ENCODE data around the gene PRKAR1B.
A peak's percentile ranks its signal among the peaks of the same experiment; 100 is the strongest.

The PRKAR1B gene

GRCh38 chr7:727104-727805 is at the start of gene PRKAR1B:
TSS of gene PRKAR1B (minus strand) at chr7:727281. CDS start at chr7:711505, 15,776 bp downstream.
- DNase-seq (ENCODE audit: low read depth in 1 of 2, low spot score in 1 of 2), result peak in 1 of 2 donors; percentile 18

GRCh38 chr7:776381-776780 is 49.3 kb upstream of the PRKAR1B start:
- no peak for DNase-seq (ENCODE audit: low read depth in 1 of 2, low spot score in 1 of 2)

DNA sequence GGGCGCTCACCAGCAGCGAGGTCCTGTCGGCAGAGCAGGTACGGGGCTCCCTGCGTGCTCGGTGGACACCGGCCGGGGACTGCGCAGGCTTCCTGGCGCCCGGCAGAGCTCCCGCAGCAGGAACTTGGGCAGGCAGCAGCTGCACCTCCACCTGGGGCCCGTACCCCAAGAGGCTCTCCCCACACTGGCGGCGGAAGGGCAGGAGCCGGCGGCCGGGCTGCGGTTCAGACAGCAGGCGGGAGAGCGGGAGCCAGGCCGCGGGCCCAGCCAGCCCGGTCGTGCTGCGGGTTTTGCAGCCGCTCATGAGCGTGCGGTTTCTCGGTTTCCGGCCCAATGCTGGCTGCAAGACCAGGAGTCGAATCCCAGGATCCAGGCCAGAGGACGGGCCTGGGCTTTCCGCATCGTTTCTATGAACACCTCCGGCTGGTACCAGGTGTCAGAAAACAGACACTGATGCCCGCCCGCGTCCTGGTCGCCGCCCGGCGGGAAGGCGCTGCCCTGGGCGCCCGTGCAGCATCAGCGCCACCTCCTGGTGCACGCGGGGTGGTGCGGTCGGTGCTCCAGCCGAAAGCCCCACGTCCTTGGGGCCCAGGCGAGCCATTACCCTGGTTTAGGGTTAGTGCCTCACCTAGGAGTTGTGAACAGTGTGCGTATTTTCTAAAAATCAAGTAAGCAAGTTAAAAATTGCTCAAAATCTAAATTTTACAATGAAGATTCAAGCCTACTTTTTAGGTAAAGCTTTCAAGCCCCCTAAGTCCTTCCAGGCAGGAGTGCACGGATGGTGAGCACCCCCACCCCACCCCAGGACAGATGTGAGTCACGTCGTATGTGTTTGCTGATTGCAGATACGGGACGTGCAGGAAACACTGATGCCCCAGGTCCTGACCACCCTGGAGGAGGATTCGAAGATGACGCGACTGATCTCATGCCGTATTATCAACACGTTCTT is 47.4 kb upstream of the PRKAR1B start:
- peak; percentile 35 to 51 for DNase-seq (ENCODE audit: low read depth in 1 of 2, low spot score in 1 of 2)

DNA sequence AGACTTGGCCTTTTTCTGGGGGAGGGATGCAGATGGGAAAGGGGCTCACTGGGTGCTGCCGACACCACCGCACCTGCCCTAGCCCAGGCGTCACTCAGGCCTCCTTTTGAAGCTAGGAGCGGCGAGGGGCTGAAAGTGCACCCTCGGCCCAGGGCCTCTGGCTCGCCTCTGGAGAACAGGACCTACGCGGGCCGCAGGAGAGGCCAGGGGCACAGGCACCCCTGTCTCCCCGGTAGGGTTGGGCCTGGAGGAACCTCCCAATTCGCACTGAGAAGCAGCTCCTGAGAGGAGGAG is 46.5 kb upstream of the PRKAR1B start:
- DNase-seq (ENCODE audit: low read depth in 1 of 2, low spot score in 1 of 2), result no peak

DNA sequence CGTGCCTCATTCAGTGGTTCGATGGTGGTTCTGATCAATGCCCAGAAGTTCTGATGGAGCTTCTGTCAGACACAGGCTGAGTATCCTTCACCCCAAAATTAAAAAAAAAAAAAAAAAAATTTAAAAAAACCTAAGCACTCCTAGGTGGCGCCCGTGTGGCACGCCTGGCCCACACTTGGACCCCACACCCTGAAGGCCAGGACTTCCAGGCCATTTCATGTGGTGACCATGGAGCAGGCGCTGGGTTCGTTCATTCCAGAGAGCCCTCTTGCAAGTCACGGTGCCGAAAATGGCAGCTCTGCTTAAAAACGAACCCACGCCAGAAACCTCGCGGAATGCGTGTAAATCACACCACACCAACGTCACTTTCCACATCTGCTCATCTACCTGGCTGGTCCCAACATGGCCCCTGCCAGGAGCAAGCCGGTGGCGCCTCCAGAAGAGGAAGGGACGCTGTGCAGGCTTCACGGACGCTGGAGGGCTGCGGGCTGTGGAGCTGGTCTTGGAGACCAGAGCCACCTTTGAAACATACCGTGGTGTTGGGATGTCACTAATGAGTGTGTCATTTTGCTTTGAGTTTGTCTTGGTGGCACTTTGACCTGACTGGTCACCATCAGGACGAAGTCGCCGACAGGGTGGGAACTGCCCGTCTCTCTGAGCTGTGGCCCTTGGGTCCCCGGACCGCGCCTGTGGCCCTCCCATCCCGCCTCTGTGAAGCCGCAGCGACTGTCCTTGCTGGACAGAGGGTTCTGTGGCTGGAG is 46.0 kb upstream of the PRKAR1B start:
- DNase-seq (ENCODE audit: low read depth in 1 of 2, low spot score in 1 of 2), result no peak

- no peak for DNase-seq (ENCODE audit: low read depth in 1 of 2, low spot score in 1 of 2)
Observed at GRCh38 chr7:772392-772791, 45.3 kb upstream of the PRKAR1B start.

GRCh38 chr7:772005-772294 is 44.9 kb upstream of the PRKAR1B start:
- no peak for DNase-seq (ENCODE audit: low read depth in 1 of 2, low spot score in 1 of 2)

GRCh38 chr7:771234-772004 is 44.3 kb upstream of the PRKAR1B start:
- DNase-seq (ENCODE audit: low read depth in 1 of 2, low spot score in 1 of 2), result no peak

- no peak for DNase-seq (ENCODE audit: low read depth in 1 of 2, low spot score in 1 of 2)
Observed at GRCh38 chr7:770741-771166, 43.7 kb upstream of the PRKAR1B start.

GRCh38 chr7:770336-770735 is 43.3 kb upstream of the PRKAR1B start:
- no peak for DNase-seq (ENCODE audit: low read depth in 1 of 2, low spot score in 1 of 2)

DNA sequence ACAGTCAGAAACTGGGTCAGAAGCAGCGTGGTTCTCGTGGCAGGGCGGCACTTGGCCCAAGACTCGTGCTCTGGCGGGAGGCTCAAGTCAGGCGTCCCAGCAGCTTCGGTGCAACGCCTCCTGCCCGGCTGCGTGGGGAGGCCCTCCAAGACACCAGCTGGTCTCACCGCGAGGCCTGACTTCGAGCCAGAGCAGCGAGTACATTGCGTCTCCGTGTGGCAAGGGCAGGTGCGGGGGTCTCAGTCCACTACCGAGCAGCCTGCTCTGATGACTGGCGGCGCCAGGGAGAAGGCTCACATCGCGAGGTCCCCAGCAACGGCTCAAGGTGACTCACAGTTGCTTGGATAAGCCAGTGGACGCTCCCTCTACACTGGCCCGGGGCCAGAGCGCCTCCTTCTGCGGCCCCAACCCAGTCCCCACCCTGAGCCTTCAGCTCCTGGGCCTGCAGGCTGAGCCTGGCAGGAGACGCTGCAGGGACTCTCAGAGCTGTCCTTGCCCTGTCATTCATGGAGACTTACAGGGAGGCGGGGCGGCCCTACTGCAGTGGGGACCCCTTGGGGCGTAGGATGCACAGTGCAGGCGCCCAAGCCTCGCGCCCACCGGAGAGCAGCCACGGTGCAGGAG is 41.9 kb upstream of the PRKAR1B start:
- no peak for DNase-seq (ENCODE audit: low read depth in 1 of 2, low spot score in 1 of 2)

DNA sequence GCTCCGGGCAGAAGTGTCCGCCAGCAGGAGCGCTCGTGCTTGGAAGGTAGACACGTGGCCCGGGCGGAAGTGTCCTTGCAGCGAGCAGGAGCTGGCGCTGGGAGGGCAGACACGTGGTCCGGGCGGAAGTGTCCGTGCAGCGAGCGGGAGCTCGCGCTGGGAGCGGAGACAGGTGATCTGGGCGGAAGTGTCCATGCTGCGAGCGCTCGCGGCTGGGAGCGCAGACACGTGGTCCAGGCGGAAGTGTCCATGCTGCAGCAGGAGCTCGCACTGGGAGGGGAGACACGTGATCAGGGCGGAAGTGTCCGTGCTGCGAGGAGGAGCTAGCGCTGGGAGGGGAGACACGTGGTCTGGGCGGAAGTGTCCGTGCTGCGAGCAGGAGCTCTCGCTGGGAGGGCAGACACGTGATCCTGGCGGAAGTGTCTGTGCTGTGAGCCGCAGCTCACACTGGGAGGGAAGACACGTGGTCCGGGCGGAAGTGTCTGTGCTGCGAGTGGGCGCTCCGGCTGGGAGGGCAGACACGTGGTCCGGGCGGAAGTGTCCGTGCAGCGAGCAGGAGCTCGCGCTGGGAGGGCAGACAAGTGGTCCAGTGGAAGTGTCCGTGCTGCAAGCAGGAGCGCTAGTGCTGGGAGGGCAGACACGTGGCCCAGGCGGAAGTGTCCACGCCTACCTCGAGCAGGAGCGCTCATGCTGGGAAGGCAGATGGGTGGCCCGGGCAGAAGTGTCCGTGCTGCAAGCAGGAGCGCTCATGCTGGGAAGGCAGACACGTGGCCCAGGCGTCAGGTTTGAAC is 41.1 kb upstream of the PRKAR1B start:
- DNase-seq (ENCODE audit: low read depth in 1 of 2, low spot score in 1 of 2), result no peak

GRCh38 chr7:767580-767940 is 40.5 kb upstream of the PRKAR1B start:
- no peak for DNase-seq (ENCODE audit: low read depth in 1 of 2, low spot score in 1 of 2)

- DNase-seq (ENCODE audit: low read depth in 1 of 2, low spot score in 1 of 2), result no peak
Observed at GRCh38 chr7:765383-765782, 38.3 kb upstream of the PRKAR1B start.

DNA sequence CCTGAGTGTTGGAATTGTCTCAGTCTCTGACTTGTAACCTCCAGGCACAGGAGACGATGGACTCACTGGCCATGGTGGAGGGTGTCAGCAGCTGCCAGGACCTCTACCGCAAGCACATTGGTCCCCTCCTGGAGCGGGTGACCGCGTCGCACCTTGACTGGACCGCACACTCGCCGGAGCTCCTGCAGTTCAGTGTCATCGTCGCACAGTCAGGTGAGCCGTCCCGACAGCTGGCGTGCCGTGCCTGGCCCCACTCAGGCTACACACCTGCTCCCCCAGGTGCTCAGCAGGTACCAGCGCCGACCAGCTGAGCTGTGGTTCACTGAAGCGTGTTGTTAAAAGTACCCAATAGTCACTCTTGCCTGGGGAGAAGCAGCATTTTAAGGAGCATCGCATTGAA is 36.7 kb upstream of the PRKAR1B start:
- no peak for DNase-seq (ENCODE audit: low read depth in 1 of 2, low spot score in 1 of 2)

DNA sequence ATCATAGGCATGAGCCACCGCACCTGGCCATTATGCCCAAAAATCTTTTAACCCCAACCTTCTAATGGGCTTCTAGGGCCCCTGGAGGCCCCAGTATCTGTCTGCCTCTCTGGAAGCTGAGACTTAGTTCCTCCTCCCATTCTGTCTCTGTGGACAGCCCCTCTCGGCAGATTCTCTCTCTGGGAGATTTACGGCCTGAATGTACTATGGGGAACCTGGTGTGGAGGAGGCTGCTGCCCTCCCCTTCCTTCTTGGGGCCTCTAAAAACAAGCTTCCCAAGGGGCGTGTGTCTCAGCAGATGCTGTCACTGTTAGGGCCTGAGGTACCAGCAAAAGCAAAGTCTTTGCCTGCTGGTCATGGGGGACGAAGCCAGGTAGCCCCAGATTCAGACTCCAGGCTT is 35.8 kb upstream of the PRKAR1B start:
- DNase-seq (ENCODE audit: low read depth in 1 of 2, low spot score in 1 of 2), result no peak

GRCh38 chr7:761631-762030 is 34.5 kb upstream of the PRKAR1B start:
- no peak for DNase-seq (ENCODE audit: low read depth in 1 of 2, low spot score in 1 of 2)

DNA sequence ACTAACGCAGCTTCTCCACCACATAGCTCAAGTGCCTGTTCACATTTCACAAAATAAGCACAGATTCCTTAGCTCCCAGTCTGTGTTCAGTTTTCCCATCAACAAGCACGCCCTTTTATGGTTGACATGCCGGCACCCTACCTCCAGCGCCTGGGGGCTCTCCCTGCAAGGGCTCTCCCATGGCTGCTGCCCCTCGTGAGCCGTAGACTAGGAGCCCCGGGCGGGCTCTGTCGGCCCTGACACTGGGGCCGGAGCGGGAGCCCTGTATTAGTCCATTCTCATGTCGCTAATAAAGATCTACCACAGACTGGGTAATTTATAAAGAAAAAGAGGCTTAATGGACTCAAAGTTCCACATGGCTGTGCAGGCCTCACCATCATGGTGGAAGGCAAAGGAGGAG is 34.0 kb upstream of the PRKAR1B start:
- DNase-seq (ENCODE audit: low read depth in 1 of 2, low spot score in 1 of 2), result no peak

- no peak for DNase-seq (ENCODE audit: low read depth in 1 of 2, low spot score in 1 of 2)
Observed at GRCh38 chr7:760006-760405, 32.9 kb upstream of the PRKAR1B start.

- DNase-seq (ENCODE audit: low read depth in 1 of 2, low spot score in 1 of 2), result no peak
Observed at GRCh38 chr7:759569-759968, 32.5 kb upstream of the PRKAR1B start.

Data from activated T-helper 1 cell treated with anti-CD3 and anti-CD28 coated beads, Interleukin-2, amount 50 U/mL, for 16 hours (primary cell).